GM08714 (cell line): ENCODE data around the gene AP5Z1.
"Not testable (repeated sequence)": the region's sequence is repeated elsewhere in the genome, so short reads cannot be mapped to it uniquely, and the experiment has no call there.

ENCODE experiments used
- H3K4me3 ChIP-seq: fragments of 200-500 bp; sonication (Bioruptor generic); 2 replicates; pipeline ENCODE4 v1.5.1; 2014; ENCODE audit warnings: mild to moderate bottlenecking, low read length, inconsistent platforms
- ZNF274 ChIP-seq: IDR thresholded peaks from 2 replicates; pipeline ENCODE4 v1.6.1; 2012; ENCODE audit warnings: mild to moderate bottlenecking, low read depth, low read length

AP5Z1 gene

GRCh38 chr7:4794591-4795350 is 19.3 kb downstream of the AP5Z1 start:
- no peak for TF ChIP-seq ZNF274
- no peak overlapping the region for H3K4me3 ChIP-seq

- H3K4me3 ChIP-seq, result no peak overlapping the region
- TF ChIP-seq ZNF274, result no peak
These were observed 21.0 kb downstream of the AP5Z1 start for GRCh38 chr7:4796453-4796852.

- TF ChIP-seq ZNF274, result no peak
- no peak overlapping the region for H3K4me3 ChIP-seq
These were observed 22.7 kb downstream of the AP5Z1 start for GRCh38 chr7:4797858-4798705.

GRCh38 chr7:4798706-4799235 is 23.3 kb downstream of the AP5Z1 start:
- no peak for TF ChIP-seq ZNF274
- no peak overlapping the region for H3K4me3 ChIP-seq

GRCh38 chr7:4799508-4800268 is 24.3 kb downstream of the AP5Z1 start:
- no peak overlapping the region for H3K4me3 ChIP-seq
- TF ChIP-seq ZNF274, result no peak

- H3K4me3 ChIP-seq, result no peak overlapping the region
- no peak for TF ChIP-seq ZNF274
These were observed 25.1 kb downstream of the AP5Z1 start for GRCh38 chr7:4800487-4800886.

- no peak for TF ChIP-seq ZNF274
- H3K4me3 ChIP-seq, result no peak overlapping the region
These were observed 25.8 kb downstream of the AP5Z1 start for GRCh38 chr7:4800926-4801838.

GRCh38 chr7:4801839-4802231 is 26.4 kb downstream of the AP5Z1 start:
- no peak for TF ChIP-seq ZNF274
- H3K4me3 ChIP-seq, result no peak overlapping the region

- not testable (repeated sequence) for H3K4me3 ChIP-seq
These were observed 27.2 kb downstream of the AP5Z1 start for GRCh38 chr7:4802577-4802976.

GRCh38 chr7:4803397-4804241 is 28.2 kb downstream of the AP5Z1 start:
- TF ChIP-seq ZNF274, result no peak
- H3K4me3 ChIP-seq, result no peak overlapping the region

GRCh38 chr7:4805110-4805983 is 29.9 kb downstream of the AP5Z1 start:
- no peak for TF ChIP-seq ZNF274
- no peak overlapping the region for H3K4me3 ChIP-seq

GRCh38 chr7:4805984-4806300 is 30.5 kb downstream of the AP5Z1 start:
- no peak for TF ChIP-seq ZNF274
- no peak overlapping the region for H3K4me3 ChIP-seq
